WI38 (cell line): ENCODE data around the gene OBSCN.

Source experiments
- H3K4me3 ChIP-seq: 2 replicates; pipeline ENCODE4 v1.5.1; 2011; ENCODE audit warnings: low read depth, mild to moderate bottlenecking, control low read depth, low read length
- TF ChIP-seq, protein P1 (sequence below): IDR thresholded peaks from 2 replicates; pipeline ENCODE4 v1.5.1; 2012; ENCODE audit warnings: low read depth, mild to moderate bottlenecking, control low read depth, low read length

OBSCN gene

DNA sequence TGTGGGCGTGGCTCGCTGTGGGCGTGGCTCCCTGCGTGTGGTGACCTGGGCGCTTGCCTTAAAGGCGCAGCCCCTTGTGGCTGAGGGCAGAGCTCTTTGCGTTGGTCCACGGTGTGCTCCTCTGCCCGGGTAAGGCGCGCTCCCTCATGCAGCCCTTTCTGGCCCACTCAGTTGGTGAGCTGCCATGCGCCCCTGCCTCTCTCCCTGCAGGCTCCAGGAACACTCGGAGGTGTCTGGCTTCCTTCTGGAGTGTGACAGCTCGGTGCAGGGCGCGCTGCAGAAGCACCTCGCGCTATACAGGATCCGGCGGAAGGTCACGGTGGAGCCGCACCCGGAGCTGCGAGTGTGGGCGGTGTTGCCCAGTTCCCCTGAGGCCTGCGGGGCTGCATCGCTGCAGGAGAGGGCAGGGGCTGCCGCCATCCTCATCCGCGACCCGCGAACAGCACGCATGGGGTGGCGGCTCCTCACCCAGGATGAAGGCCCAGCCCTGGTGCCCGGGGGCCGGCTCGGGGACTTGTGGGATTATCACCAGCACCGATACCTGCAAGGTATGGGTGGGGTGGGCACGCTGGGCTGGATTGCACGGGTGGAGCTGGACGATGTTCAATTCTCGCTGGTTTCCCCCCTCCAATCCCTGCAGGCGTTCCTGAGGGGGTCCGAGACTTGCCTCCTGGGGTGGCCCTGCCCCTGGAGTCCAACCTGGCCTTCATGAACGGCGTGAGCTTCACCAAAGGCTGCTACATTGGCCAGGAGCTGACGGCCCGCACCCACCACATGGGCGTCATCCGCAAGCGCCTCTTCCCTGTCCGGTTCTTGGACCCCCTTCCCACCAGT is 33.1 kb upstream of the OBSCN start:
- TF ChIP-seq, protein P1, sequence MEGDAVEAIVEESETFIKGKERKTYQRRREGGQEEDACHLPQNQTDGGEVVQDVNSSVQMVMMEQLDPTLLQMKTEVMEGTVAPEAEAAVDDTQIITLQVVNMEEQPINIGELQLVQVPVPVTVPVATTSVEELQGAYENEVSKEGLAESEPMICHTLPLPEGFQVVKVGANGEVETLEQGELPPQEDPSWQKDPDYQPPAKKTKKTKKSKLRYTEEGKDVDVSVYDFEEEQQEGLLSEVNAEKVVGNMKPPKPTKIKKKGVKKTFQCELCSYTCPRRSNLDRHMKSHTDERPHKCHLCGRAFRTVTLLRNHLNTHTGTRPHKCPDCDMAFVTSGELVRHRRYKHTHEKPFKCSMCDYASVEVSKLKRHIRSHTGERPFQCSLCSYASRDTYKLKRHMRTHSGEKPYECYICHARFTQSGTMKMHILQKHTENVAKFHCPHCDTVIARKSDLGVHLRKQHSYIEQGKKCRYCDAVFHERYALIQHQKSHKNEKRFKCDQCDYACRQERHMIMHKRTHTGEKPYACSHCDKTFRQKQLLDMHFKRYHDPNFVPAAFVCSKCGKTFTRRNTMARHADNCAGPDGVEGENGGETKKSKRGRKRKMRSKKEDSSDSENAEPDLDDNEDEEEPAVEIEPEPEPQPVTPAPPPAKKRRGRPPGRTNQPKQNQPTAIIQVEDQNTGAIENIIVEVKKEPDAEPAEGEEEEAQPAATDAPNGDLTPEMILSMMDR, result no peak
- H3K4me3 ChIP-seq, result no peak overlapping the region

DNA sequence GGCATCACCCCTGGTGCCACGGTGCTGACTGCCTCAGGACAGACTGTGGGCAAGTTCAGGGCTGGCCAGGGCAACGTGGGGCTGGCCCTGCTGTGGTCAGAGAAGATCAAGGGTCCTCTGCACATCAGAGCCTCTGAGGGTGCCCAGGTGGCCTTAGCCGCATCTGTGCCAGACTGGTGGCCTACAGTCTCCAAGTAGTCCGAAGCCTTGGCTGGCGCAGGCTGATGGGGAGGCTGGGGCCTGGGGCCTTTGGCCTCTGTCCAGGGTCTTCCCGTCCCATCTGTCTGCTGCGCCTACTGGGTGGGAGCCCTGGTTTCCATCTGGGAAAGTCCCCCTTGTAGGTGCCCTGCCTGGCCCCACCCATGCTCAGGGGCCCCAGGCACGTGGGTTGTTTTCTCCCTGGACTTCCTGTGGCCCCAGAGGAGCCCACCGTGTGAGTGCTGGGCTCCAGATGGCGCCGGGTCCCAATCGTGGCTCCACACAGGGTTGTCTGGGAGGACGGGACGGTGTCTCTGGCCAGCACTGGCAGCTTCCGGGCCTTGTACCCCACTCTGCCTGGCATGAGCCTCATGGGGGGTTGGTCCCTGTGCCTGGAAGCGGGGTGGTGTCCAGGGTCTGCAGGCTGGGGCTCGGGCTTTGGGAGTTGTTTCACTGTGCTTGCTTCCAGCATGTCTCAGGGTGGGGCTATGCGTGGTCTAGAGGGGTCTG is 32.4 kb upstream of the OBSCN start:
- H3K4me3 ChIP-seq, result no peak overlapping the region
- TF ChIP-seq, protein P1, result no peak

DNA sequence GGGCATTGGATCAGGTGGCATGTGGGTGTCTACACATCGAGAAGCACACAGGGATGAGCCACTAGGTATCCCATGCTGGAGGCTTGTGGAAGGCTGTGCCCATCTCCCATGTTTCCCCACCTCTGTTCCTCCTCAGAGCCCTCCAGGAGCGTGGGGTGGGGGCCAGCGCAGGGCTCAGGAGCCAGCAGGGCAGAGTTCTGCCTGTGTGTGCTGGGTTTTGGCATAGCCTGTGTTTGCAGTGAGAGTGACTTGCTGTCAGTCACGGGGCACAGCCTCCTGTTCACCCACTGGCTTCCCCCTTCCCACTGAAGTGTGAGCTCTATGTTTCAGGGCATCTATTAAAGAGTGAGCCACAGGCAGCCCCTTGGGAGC is 31.8 kb upstream of the OBSCN start:
- TF ChIP-seq, protein P1, result no peak

DNA sequence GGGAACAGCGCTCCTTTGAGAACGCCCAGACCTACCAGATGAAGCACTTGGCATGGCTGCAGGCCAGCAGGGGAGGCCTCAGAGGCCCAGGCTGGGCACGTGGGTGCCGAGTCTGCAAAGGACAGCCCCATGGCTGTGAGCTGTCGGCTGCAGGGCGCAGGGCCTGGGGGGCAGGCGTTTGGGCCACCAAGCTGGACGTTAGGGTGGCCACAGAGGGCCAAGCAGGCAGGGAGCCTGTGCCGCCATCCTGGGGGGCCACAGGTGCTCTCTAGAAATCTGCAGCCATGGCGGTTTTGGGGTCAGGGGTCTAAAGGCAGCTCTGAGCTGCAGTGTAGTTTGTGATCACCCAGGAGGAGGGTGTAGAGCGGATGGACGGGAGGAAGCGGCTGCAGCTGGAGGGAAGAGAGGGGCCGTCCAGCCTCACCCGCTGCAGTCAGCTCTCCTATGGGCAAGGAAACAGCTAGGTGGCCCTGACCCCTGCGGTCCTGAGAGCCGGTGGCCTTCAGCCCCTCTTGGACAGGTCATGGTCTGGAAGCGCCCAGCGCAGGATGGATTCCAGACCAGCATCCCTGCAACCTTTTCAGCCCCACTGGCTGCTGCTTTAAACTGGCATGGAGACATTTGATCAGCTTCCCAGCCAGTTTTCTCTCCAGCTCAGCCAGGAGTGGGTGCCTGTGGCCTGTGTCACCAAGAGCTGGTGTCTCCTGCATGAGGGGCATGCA is 31.2 kb upstream of the OBSCN start:
- TF ChIP-seq, protein P1, result no peak
- H3K4me3 ChIP-seq, result no peak overlapping the region

More for the DNA sequence above, 31.8 kb upstream of the OBSCN start:
- H3K4me3 ChIP-seq, result no peak overlapping the region

DNA sequence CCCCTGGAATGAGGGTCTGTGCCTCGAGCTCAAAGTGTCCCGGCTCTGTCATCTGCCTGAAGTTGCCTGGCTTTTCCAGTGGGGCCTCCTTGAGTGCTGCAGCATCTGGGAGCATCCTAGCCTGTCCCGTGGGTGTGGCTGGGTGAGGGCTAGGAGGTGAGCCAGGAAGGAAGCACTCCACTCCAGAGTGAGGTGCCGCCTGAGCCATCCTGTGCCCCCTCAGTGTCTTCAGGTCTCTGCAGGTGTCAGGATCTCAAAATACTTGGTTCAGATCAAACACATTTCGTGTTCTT is 30.7 kb upstream of the OBSCN start:
- no peak overlapping the region for H3K4me3 ChIP-seq
- TF ChIP-seq, protein P1, result no peak

DNA sequence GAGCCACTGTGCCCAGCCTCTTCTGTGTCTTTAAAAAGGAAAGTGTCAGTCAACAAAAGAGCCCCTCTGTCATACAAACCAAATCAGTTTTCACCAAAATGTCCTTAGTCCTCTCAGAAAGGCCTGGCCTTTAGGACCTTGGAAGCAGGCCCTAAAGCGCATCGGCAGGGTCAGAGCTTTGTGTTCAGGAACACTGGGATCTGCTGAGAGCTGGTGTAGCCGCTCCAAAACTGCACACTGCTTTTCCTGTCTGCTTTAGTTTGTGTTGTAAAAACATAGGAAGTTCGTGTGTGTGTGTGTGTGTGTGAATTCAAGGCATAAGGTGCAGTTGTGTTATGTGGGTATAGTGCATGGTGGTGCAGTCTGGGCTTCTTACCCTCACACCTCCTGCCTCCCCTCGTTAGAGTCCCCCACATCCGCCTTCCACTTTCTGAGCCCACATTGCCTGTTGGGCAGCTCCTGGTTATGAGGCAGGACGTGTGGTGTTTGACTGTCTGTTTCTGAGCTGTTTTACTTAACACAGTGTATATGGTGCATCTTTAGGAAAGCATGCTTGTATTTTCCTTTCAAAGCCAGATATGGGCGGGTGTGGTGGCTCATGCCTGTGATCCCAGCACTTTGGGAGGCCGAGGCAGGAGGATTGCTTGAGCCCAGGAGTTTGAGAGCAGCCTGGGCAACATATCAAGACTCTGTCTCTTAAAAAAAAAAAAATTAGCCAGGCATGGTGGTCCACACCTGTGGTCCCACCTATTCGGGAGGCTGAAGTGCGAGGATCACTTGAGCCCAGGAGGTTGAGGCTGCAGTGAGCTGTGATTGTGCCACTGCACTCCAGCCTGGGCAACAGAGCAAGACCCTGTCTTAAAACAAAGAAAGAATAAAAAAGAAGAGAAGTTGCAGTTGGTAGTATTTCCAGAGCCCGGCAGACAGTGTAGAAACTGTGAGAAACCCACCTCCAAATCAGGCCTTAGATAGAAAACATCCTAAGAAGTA is 29.8 kb upstream of the OBSCN start:
- TF ChIP-seq, protein P1, result no peak
- no peak overlapping the region for H3K4me3 ChIP-seq
